ENCODE data around the gene MIDN. TPM values are rescaled to one million over a fixed set of nuclear protein-coding genes. Genes with fewer than 3 reads are reported as not detected.
A peak's percentile ranks its signal among the peaks of the same experiment; 100 is the strongest.

MIDN gene
- total RNA-seq, 1 experiment from 2014 or later, result 118 TPM

- intact Hi-C loops (cut with micrococcal nuclease; ENCODE audit: unreplicated experiment) (loop anchor here (10.0 kb wide), 1 partner anchor 95 kb away; no protein-coding TSS in a partner anchor), in situ Hi-C loops (cut with HindIII; ENCODE audit: low pct_unique_long_range_greater_than_20kb, low sequenced_read_pairs) (no loop called here)
- ChIA-PET CTCF (interaction anchor here (0.6 to 1.0 kb wide), 3 partner anchors 12 to 253 kb away, joined by 3 to 9 read pairs (median 3); no protein-coding TSS in a partner anchor), POLR2A (interaction anchor here (0.6 kb wide), 1 partner anchor 95 kb away, joined by 4 read pairs; no protein-coding TSS in a partner anchor)
- ATAC-seq (peak; percentile 59), DNase-seq (ENCODE audit: low read depth, low spot score) (no peak)
- TF ChIP-seq CTCF (IDR thresholded peaks at IDR 0.05) (peak; percentile 93), SIN3A (IDR thresholded peaks at IDR 0.05; ENCODE audit: borderline replicate concordance, insufficient read depth, low read depth, low read length) (no peak), REST (IDR thresholded peaks at IDR 0.05; ENCODE audit: insufficient read depth in 1 of 2, low read depth in 2 of 2, low read length in 1 of 2) (no peak), POLR2AphosphoS5 (IDR thresholded peaks at IDR 0.05; ENCODE audit: low read depth, low read length) (peak; percentile 53; the same call in 1 of the 2 replicates)
- no peak overlapping the region for H3K4me3 ChIP-seq (ENCODE audit: low read depth in 2 of 2, low read length in 2 of 2)
- no peak overlapping the region for H3K27ac ChIP-seq (ENCODE audit: low read length)
- H3K36me3 ChIP-seq (ENCODE audit: control insufficient read depth, insufficient read depth, low read length), result no peaks in the 10 kb centered on the region
- H3K27me3 ChIP-seq (ENCODE audit: control insufficient read depth, insufficient read depth, low read length), result no peaks in the 10 kb centered on the region
- BruUV-seq (replicated peaks), result no TSS peak
- no peaks in the 10 kb centered on the region for H3K9me3 ChIP-seq (ENCODE audit: control insufficient read depth, insufficient read depth, low read depth, low read length)
- H3K4me1 ChIP-seq (ENCODE audit: control insufficient read depth, insufficient read depth, low read length), result peaks cover 5% of the 10 kb centered on the region; the same call in 1 of the 2 replicates
Observed at GRCh38 chr19:1279782-1280341, 31.5 kb downstream of the MIDN start.

DNA sequence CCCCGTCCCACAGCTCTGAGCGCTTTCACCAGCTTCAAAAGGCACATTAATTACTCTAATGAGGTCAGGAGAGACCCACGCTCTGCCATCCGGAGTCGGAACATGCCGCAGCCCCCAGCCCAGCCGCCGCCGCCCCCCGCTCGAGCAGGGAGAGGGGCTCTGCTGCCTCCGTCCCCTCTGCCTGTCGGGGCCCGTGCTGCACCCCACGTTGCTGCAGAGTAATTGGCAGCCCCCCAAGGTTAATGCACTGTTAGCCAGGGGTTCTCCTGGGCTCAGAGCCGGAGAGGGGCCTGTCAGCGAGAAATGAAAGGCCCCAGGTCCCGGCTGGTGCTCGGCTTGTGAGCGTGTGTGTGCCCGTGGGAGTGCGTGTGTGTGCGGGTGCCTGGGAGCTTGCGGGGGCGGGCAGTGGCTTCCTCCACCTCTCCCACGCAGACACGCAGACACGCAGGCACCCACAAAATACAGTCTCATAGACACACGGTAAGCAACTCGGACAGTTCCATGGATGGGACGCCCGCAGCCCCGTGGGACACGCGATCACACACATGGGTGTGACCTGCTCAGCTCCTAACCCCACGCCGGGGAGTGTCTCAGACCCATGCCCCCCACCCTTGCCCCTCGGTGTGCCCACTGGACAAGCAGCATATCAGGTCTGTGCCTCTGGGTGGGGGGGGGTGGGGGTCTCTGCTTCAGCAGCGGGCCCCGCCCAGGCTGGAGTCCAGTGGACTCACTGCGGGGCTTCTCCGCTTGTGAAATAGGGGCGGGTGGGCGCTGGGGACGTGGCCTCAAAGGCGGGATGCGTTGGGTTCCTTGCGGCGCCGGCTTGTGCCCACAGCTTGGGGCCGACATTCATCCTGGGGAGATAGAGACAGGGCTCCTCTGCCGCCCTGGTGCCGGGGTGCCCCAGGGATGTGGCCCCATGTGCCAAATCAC is 32.5 kb downstream of the MIDN start:
- ChIA-PET POLR2A (interaction anchor here (0.6 kb wide), 1 partner anchor 70 kb away, joined by 3 read pairs; no protein-coding TSS in a partner anchor), CTCF (no interaction called here)
- no peak overlapping the region for H3K4me3 ChIP-seq (ENCODE audit: low read depth in 2 of 2, low read length in 2 of 2)
- TF ChIP-seq REST (IDR thresholded peaks at IDR 0.05; ENCODE audit: insufficient read depth in 1 of 2, low read depth in 2 of 2, low read length in 1 of 2), result no peak
- TF ChIP-seq POLR2AphosphoS5 (IDR thresholded peaks at IDR 0.05; ENCODE audit: low read depth, low read length), result no peak
- no peak for TF ChIP-seq SIN3A (IDR thresholded peaks at IDR 0.05; ENCODE audit: borderline replicate concordance, insufficient read depth, low read depth, low read length)
- no peak for TF ChIP-seq CTCF (IDR thresholded peaks at IDR 0.05)
- no peak for TF ChIP-seq TCF7L2 (IDR thresholded peaks at IDR 0.05; ENCODE audit: low read depth, low read length)
- no peaks in the 10 kb centered on the region for H3K9me3 ChIP-seq (ENCODE audit: control insufficient read depth, insufficient read depth, low read depth, low read length)
- H3K4me1 ChIP-seq (ENCODE audit: control insufficient read depth, insufficient read depth, low read length), result peaks cover 5% of the 10 kb centered on the region; the same call in 1 of the 2 replicates
- ATAC-seq (no peak), DNase-seq (ENCODE audit: low read depth, low spot score) (no peak)
- no peaks in the 10 kb centered on the region for H3K27me3 ChIP-seq (ENCODE audit: control insufficient read depth, insufficient read depth, low read length)
- in situ Hi-C loops (cut with HindIII; ENCODE audit: low pct_unique_long_range_greater_than_20kb, low sequenced_read_pairs) (no loop called here), intact Hi-C loops (cut with micrococcal nuclease; ENCODE audit: unreplicated experiment) (no loop called here)
- H3K27ac ChIP-seq (ENCODE audit: low read length), result no peak overlapping the region
- no peaks in the 10 kb centered on the region for H3K36me3 ChIP-seq (ENCODE audit: control insufficient read depth, insufficient read depth, low read length)
- no TSS peak for BruUV-seq (replicated peaks)

All from Panc1 (cell line).